Mucosa of descending colon (tissue), 3 donors: Measurements from ENCODE around the gene TTC34. TPM values are rescaled to one million over a fixed set of nuclear protein-coding genes. Genes with fewer than 3 reads are reported as not detected.

Source experiments
- ATAC-seq: fragments of 200-7000 bp; cut with Tn5 transposase; one replicate; pipeline ENCODE4 v1.9.1; 2020; ENCODE audit warnings: mild to moderate bottlenecking, moderate library complexity
- DNase-seq, 3 donors: peaks; one replicate each; pipeline ENCODE4 v3.0.0-alpha.2; 2020
- H3K36me3 ChIP-seq: fragments of 200-600 bp; one replicate; pipeline ENCODE4 v1.8.0; 2021; ENCODE audit warnings: low read depth, mild to moderate bottlenecking
- H3K4me1 ChIP-seq: fragments of 200-600 bp; one replicate; pipeline ENCODE4 v1.8.0; 2021; ENCODE audit warnings: low read depth, mild to moderate bottlenecking
- H3K4me3 ChIP-seq: fragments of 200-600 bp; one replicate; pipeline ENCODE4 v1.8.0; 2021; ENCODE audit warnings: mild to moderate bottlenecking
- H3K9me3 ChIP-seq: fragments of 200-600 bp; one replicate; pipeline ENCODE4 v1.8.0; 2021; ENCODE audit warnings: mild to moderate bottlenecking
- intact Hi-C, 2 donors: fragments of 100-400 bp; cut with DNase I in 1 of 2; cut with micrococcal nuclease in 1 of 2; formaldehyde crosslinking; loops; one replicate each; pipeline versions ENCODE4 v1.11.0 to v1.11.1; 2022; cut with DNase I, micrococcal nuclease
- total RNA-seq, 3 donors: library from RNA; stranded (reverse); fragmentation: NEBNext Ultra II Directional in 2 of 3; extraction: Animal tissue kit (Norgen Biotek cat#: 25700) in 2 of 3; gene quantifications; one replicate each; pipeline versions ENCODE4 v1.2.1 to v1.2.4, GENCODE V29; 2021 to 2023
- TF ChIP-seq, protein P1 (sequence below): fragments of 200-600 bp; IDR thresholded peaks from one replicate; pipeline ENCODE4 v1.8.0; 2022; ENCODE audit warnings: antibody characterized with exemption, mild to moderate bottlenecking
- donor health status: DM: no; HTN: no; CAD: no; lungs with moderate emphysema.
- donor health status: DM: no; HTN: no; CAD: no.
- donor health status: DM: no; HTN: yes; CAD: no.

The TTC34 gene
- total RNA-seq, 3 donors from 2014 or later = 0.43 to 1.1 (median 0.61) TPM

DNA sequence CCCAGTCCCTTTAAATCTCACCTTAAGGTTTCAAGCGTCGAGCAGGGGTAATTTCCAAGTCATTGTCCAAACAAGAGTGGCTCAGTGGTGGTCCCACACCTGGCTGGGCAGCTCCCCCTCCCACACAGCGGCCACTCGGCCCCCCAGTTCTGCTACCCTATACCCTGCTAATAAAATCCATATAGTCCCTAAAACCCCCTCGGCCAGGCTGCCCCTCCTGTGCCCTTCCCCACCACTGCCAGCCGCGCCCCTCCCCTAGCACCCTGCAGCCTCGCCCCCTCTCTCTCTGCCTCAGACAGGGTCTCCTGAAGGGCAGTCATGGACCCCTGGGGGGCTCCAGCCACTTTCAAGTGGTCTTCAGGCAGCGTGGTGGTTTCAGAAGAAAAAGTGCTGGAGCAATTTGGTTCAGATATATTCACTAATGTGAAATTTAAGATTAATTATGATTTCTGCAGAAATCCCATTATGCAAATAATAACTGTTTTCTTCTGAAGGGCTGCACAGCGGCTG lies 34.2 kb upstream of the TTC34 start:
- no peaks in the 10 kb centered on the region for H3K9me3 ChIP-seq
- intact Hi-C loops = no loop called here
- no peaks in the 10 kb centered on the region for H3K4me1 ChIP-seq
- peak in 1 of 3 donors; percentile 27 for DNase-seq
- TF ChIP-seq, protein P1, sequence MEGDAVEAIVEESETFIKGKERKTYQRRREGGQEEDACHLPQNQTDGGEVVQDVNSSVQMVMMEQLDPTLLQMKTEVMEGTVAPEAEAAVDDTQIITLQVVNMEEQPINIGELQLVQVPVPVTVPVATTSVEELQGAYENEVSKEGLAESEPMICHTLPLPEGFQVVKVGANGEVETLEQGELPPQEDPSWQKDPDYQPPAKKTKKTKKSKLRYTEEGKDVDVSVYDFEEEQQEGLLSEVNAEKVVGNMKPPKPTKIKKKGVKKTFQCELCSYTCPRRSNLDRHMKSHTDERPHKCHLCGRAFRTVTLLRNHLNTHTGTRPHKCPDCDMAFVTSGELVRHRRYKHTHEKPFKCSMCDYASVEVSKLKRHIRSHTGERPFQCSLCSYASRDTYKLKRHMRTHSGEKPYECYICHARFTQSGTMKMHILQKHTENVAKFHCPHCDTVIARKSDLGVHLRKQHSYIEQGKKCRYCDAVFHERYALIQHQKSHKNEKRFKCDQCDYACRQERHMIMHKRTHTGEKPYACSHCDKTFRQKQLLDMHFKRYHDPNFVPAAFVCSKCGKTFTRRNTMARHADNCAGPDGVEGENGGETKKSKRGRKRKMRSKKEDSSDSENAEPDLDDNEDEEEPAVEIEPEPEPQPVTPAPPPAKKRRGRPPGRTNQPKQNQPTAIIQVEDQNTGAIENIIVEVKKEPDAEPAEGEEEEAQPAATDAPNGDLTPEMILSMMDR = no peak
- H3K36me3 ChIP-seq = no peaks in the 10 kb centered on the region
- H3K4me3 ChIP-seq = no peak overlapping the region
- no peak for ATAC-seq

DNA sequence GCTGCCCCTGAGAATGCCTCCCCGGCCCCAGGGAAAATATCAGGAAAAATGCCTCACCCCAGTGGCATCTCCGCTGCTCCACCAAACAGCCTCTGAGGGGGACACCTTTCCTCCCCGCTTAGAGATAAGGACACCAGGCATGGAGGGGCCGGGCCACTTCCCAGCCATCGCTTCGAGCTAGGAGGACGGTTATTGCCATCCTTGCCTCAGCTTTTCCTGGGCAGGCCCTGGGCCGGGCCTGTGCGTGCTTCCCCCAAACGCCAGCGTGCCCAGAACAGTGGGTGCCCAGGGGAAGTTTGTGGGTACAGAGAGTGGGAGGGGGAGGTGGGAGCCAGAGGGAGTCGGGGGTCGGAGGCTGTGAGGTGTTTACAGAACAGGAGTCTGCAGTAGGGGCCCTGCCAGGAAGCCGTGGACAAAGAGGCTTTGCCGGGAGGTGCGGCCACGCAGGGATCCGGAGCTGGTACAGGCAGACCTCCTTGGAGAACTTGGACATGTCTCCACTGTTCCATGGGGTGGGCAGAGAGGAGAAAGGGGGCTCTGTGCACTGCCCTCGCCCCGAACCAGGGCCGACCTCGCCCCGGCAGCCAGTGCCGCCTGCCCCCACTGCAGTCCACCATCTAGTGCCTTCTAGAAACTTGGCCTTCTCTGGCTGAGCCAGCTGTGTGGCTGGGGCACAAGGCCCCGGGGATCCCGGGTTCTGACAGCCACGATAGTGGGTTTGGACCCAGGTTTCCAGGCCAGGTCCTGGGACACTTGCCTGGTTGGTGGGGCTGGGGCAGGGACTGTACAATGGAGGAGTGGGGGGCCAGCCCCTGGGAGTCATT lies 33.5 kb upstream of the TTC34 start:
- DNase-seq (peak in 1 of 3 donors; percentile 27), ATAC-seq (no peak)
- Histone ChIP-seq H3K36me3 (no peaks in the 10 kb centered on the region), H3K9me3 (no peaks in the 10 kb centered on the region), H3K4me3 (no peak overlapping the region), H3K4me1 (no peaks in the 10 kb centered on the region)
- intact Hi-C loops = no loop called here
- TF ChIP-seq, protein P1 = no peak

DNA sequence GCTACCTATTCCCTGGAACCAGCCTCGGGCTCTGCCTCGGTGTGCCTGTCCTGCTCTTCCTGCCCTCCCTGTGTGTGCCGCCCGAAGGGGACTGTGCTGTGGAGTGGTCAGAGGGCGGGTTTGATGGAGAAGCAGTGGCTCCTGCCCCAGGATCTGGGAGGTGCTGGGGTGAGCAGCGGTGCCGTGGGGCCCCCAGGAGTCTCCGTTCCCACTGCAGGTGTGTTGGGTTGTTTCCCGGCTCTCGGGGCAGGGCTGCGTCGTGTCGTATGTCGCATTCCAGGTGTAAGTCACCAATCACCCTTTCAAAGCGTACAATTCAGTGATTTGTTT lies 32.6 kb upstream of the TTC34 start:
- no peak for ATAC-seq
- intact Hi-C loops = no loop called here
- H3K4me1 ChIP-seq = no peaks in the 10 kb centered on the region
- H3K9me3 ChIP-seq = no peaks in the 10 kb centered on the region
- TF ChIP-seq, protein P1 = no peak
- DNase-seq = no peak
- H3K36me3 ChIP-seq = no peaks in the 10 kb centered on the region
- no peak overlapping the region for H3K4me3 ChIP-seq

DNA sequence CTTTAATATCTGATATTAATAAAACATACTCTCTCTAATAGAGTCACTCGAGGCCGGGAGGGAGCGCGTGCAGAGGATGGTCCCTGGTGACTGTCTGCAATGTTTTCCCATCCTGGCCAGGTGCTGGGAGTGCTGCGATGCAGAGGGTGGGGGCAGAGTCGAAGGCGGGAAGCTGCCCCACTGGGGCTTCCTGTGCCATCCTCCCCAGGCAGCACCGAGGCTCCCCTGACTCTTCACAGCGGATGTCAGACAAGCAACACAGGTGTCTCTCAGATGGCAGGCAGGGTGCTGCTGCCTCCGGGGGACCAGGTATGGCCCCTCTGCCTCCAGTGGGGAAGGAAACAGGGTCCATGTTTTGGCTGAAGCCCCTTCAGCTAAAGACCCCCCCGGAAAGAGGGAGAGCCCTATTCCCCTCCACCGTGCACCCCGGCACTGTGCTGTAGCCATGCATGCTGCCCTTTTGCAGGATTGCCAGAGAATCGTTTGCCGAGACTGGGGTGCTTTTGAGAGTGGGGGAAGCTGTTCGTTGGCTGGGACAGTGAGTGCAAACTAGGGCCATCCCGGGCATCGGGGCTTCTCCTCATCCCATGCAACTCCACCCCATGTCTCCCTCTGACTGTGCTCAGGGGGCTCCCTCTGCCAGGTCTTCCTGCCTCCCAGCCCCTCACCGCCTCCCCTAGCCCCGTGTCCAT lies 32.1 kb upstream of the TTC34 start:
- intact Hi-C loops = no loop called here
- Histone ChIP-seq H3K4me1 (no peaks in the 10 kb centered on the region), H3K4me3 (no peak overlapping the region), H3K9me3 (no peaks in the 10 kb centered on the region), H3K36me3 (no peaks in the 10 kb centered on the region)
- DNase-seq = peak in 1 of 3 donors; percentile 25
- no peak for ATAC-seq
- TF ChIP-seq, protein P1 = no peak

DNA sequence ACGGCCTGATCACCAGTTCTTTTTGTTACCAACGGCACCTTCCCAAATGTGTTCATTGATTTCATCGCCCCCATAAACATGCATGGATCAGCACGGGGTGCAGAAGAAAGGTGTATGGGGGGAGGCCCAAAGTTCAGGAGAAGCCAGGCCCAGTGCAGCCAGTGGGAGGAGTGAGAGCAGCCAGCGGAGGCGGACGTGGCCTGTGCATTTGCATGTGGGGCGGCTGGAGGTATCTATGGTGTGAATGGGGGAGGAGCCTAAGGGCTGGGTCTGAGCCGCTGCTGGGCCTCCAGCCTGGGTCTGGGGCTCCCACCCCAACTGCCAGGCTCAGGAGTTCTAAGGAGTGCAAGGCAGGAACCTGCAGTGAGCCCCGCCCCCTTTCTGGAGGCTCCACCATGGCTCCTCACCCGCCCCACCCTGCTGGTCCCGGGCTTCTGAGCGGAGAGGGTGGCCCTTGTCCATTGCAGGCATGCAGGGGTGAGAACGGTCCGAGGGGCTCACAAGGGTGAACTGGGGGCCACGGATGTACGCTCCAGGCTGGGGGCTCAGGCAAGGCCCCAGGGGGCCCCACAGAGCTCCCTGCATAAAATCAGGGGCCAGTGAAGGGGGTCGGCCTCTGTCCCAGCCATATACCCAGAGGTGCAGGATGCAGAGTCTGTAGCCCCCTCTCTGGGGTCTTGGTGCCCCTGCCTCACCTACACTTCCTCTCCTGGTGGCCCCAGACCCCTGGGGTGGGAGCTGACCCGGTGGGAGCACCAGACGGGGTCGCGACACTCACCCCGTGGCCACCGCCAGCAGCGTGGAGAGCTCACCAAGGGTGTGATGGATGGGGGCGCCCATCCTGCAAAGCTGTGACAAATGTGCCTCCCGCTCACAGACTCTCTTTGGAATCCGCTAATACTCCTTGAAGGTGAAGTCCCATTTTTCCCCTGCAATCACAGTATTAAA lies 31.3 kb upstream of the TTC34 start:
- TF ChIP-seq, protein P1 = no peak

More for the DNA sequence above, 31.3 kb upstream of the TTC34 start:
- peak in 1 of 3 donors; percentile 31 for DNase-seq
- no peaks in the 10 kb centered on the region for H3K9me3 ChIP-seq
- intact Hi-C loops = no loop called here
- ATAC-seq = no peak
- no peak overlapping the region for H3K4me3 ChIP-seq
- H3K36me3 ChIP-seq = no peaks in the 10 kb centered on the region
- no peaks in the 10 kb centered on the region for H3K4me1 ChIP-seq
